ENCODE measurements around the gene IL3.

DNA sequence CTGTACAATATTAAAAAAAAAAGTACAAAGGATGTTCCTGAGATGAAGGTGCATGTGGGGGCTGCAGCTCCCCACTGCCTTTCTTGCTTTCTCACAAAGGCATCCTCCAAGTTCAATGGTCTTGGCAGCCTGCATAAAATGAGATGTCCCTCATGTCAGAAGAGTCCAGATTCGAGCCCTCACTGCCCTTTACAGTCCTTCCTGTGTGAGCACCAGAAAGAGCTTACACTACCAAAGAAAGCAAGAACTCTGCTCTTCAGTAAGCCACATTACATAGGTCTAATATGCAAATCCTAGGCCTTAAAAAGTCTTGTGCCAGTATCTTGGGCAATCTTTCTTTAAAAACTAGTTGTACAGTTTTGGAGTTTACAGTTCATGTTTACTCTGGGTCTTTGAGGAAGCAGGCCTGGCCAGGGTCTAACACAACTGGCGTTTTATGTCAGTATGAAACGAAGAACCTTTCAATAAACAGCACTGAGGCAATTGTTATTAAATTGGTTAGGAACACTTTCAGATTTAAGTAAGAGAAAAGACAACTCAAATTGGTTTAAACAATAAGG is 49.1 kb downstream of the IL3 start:
- no peak for TF ChIP-seq TAF1 (IDR thresholded peaks at IDR 0.05; ENCODE audit: low read depth, low read length)
- TF ChIP-seq POLR2AphosphoS5 (IDR thresholded peaks at IDR 0.05; ENCODE audit: low read depth, low read length): no peak
- TF ChIP-seq POU2F2 (IDR thresholded peaks at IDR 0.05; ENCODE audit: low read depth, low read length): no peak
- no peak for TF ChIP-seq POLR2A (IDR thresholded peaks at IDR 0.05; ENCODE audit: low read depth, low read length)

Data from GM12891 (cell line).